GM13977 (cell line): ENCODE results near the gene ZSCAN16.
"Not testable (repeated sequence)": the region's sequence is repeated elsewhere in the genome, so short reads cannot be mapped to it uniquely, and the experiment has no call there.

Source experiments
- DNase-seq: peaks from one replicate; pipeline ENCODE4 v3.0.0; 2012; ENCODE audit warnings: low spot score
- CTCF ChIP-seq: IDR thresholded peaks from 2 replicates; pipeline ENCODE4 v1.5.1; 2012; ENCODE audit warnings: mild to moderate bottlenecking, control low read depth; ENCODE audit not compliant: insufficient read depth; ENCODE audit errors: extremely low read depth, missing control alignments
- in situ Hi-C: fragments of 300-500 bp; cut with MboI; formaldehyde crosslinking; loops from one replicate; pipeline ENCODE4 v1.12.0; 2022; ENCODE audit warnings: low sequenced_read_pairs, low pct_unique_long_range_greater_than_20kb, mixed read lengths, inconsistent platforms; ENCODE audit not compliant: unreplicated experiment

Gene ZSCAN16

GRCh38 chr6:28089054-28089453, 35.4 kb upstream of the ZSCAN16 start:
- TF ChIP-seq CTCF, result no peak
- DNase-seq, result no peak
- in situ Hi-C loops, result no loop called here

GRCh38 chr6:28090917-28091586, 33.4 kb upstream of the ZSCAN16 start:
- no peak for DNase-seq
- in situ Hi-C loops, result no loop called here
- no peak for TF ChIP-seq CTCF

- in situ Hi-C loops, DNase-seq: not testable (repeated sequence)
These were observed 22.2 kb upstream of the ZSCAN16 start for GRCh38 chr6:28102222-28102621.

- DNase-seq, result not testable (repeated sequence)
These were observed 21.7 kb upstream of the ZSCAN16 start for GRCh38 chr6:28102699-28103098.

GRCh38 chr6:28104392-28105244, 19.8 kb upstream of the ZSCAN16 start:
- DNase-seq, result peak; percentile 92
- in situ Hi-C loops, result no loop called here
- peak; percentile 57 for TF ChIP-seq CTCF

More at GRCh38 chr6:28102699-28103098, 21.7 kb upstream of the ZSCAN16 start:
- in situ Hi-C loops, result not testable (repeated sequence)

GRCh38 chr6:28105245-28105639, 19.2 kb upstream of the ZSCAN16 start:
- TF ChIP-seq CTCF, result no peak
- in situ Hi-C loops, result no loop called here
- peak; percentile 44 for DNase-seq

GRCh38 chr6:28107506-28107905, 16.9 kb upstream of the ZSCAN16 start:
- DNase-seq, result no peak
- no peak for TF ChIP-seq CTCF
- in situ Hi-C loops, result no loop called here
